NCI-H526 (cell line): ENCODE results near the gene HSPB9.

Experiments used
- DNase-seq, 2 experiments: peaks; one replicate each; lab custom pipeline; 2025; lab: John Stamatoyannopoulos, UW

The HSPB9 gene

GRCh38 chr17:42101513-42102292, 20.9 kb upstream of the HSPB9 start:
- DNase-seq, result peak; percentile 8 to 61

GRCh38 chr17:42103221-42103954, 19.2 kb upstream of the HSPB9 start:
- peak in 1 of 2 experiments; percentile 37 for DNase-seq

- no peak for DNase-seq
Measured at GRCh38 chr17:42104264-42104663, 18.3 kb upstream of the HSPB9 start.

- no peak for DNase-seq
Measured at GRCh38 chr17:42106009-42106408, 16.6 kb upstream of the HSPB9 start.

- DNase-seq, result no peak
Measured at GRCh38 chr17:42107124-42107523, 15.5 kb upstream of the HSPB9 start.

DNA sequence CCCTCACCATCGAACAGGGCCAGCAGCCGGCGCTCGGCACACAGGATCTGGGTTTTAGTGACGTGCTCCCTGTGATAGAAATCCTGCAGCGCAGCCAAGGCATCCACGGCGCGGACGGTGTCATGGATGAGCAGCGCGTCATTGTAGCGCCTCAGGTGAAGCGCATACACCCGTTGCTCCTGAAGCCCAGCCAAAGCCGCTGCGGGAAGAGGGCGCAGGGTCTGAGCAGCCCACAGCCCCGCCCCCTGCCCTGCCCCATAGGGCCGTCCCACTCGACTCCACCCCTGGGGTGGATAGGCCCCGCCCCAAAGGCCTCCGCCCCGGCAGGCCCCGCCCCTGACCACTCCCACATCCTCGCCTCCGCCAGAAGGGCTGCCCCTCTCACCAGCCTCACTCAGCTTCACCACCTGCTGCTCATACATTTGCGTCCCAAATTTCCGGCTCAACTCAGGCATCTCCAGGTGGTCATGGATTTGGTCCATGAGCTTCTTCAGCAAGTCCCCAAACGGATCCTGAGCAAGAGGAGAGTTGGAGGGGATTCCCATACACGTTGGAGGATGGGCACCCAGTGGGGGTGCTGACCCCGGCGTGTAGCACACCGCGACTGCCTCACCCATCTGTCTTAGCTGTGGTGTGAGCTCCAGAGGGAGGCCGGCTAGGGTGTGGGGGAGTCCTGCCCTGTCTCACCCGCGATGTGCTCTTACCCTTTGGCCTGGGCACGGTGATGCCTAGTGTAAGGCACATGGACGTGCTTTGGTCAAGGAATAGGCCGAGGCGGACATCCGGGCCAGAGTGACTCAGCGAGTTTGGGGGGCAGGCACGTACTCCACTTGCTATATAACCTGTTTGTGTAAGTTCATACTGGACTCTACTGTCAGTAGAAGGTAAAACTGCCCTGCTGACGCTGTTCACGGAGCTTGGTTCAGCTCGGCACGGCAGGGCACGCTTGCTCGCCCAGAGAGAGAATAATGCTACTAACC, 14.7 kb upstream of the HSPB9 start:
- DNase-seq, result peak; percentile 87 to 98

DNA sequence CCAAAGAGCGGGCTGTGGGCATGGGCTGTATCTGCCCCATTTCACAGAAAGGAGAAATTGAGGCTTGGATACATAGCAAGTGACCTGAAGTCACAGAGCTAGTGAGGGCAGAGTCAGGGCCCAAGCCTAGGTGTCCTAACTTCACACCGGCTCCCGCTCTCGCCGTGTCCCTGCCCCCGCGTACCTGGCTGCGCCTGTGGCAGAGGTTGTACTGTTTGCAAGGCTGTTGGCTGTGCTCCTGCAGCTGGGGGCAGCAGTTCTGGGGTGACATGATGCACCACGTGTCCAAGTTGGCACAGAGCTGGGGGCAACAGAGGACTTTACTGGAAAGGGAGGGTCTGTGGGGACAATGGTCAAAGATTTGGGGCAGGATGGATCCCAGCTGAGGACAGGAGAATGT, 13.5 kb upstream of the HSPB9 start:
- DNase-seq, result no peak

DNA sequence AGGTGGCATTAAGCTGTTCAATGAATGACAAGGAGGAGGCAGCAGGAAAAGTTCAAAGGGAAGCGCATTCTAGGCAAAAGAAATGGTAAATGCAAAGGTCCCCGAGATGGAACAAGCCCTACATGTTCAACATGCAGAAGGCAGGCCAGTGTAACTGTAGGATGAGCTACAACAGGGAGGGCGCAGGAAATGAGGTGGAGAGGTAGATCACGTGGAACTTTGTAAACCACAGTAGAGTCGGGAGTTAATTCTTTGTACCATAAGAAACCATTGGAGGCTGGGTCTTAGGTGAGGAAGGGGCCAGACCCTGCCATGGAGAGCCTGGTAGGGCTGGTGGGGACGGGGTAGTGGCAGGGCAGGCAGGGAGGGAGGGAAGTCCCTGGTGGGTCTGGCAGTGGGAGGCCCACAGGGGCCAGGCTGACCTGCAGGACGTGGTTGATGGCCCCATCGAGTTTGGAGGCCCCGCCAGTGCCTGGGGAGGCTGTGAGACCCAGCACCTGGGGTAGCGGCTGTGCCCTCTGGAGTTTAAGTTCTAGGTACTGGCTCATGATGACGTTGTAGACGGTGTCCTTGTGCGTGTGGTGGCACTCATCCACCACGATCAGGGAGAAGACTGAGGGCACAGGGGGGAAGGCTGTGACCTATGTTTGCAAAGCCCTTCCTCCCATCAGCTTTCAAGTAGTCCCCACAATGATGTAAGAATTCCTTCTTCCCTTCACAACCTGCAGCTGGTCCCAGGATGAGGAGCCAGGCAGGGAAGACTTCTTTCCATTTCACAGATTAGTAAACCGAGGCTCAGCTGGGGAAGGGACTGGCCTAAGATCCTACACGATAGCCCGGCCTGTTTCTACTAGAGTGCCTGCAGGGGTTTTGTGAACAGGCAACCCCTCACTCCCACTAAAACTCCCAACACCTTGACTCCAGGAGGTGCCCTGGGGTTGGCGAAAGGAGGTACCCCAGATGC, 12.0 kb upstream of the HSPB9 start:
- no peak for DNase-seq

GRCh38 chr17:42111265-42111636, 11.4 kb upstream of the HSPB9 start:
- no peak for DNase-seq

DNA sequence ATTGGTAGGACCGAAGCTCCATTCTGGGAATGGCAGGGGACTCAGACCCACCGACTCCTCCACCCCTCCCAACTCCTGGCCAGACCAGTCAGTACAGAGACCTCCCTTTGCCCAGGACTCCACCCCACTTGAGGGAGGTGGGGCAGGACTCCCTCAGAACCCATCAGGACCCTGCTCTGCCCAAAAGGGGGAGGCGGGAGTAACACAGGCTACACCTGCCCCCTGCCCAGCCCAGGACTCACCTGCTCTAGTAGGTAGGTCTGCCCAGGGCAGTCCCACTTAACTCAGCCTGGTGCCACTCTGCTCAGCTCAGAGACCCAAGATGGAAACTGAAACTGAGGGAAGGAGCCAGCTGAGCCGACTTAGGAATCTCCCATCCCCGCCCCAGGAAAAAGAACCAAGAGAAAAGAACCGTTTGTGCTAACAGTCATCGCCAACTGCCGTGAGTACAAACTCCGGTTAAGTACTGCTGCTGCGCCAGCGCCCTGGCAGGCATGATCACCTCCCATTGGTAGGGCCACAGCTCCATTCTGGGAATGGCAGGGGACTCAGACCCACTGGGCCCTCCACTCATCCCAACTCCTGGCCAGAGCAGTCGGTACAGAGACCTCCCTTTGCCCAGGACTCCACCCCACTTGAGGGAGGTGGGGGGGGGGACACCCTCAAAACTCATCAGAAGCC, 10.6 kb upstream of the HSPB9 start:
- peak in 1 of 2 experiments; percentile 52 for DNase-seq

DNA sequence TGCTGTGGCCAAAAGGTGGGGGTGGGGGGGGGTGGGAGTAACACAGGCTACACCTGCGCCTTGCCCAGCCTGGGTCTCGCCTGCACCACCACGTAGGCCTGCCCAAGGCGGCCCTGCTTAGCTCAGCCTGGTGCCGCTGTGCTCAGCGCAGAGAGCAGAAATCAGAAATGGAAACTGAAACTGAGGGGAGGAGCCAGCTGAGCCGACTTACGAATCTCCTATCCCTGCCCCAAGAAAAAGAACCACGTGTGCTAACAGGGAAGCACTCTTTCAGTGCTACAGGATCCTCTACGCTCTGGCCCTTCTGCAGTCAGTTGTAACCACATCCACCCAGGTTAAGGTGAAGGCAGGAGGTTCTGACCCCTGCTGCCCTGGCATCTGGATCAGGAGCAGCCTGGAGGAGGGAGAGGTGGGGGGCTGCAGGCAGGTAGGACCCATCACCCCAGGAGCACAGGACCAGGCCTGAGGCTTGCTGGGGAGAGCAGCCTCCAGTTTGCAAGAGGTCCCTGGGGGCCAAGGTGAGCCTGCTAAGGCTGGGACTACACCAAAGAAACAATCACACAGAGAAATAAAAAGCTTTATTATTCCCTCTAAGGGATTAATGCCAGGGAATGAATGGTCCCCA, 9.9 kb upstream of the HSPB9 start, which contains the start of gene DHX58:
Gene DHX58, minus strand, starts transcription at position 163 of the 625 bp plus-strand sequence. CDS start 822 bp downstream, outside the sequence.
- DNase-seq, result peak; percentile 24 to 70

DNA sequence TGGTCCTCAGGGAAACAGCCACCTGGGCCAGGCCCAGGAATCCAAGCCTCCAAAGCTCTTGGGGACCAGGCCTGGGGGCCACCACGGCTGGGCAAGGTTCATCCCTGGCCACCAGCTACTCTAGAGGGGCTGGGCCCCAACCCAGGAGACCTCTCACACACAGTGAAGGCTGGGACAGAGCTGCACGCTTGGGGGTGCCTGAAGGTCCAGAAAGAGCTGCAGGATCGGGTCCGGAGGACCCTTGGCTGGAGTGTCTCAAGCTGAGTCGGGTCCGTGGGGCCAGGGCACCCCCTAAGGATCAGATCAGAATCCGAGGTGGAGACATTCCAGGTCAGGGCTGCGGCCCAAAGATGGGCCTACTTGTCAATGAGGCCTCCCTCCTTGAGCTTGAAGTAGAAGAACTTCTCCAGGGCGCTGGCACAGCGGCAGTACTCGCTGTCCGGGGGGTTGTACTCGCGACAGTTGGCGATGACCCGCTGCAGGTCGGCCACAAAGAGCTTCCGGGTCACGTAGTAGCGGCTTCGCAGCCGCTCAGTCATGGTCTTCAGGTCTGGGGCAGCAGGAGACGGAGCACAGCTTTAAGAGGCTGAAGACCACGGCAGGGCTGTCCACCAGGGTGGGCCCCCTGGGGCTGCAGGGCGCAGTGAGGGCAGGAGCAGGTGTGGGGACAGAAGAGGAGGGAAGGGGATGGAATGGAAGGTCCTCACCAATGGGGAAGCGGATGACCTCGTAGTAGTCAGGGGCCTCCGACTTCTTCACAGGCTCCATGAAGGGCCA, 9.1 kb upstream of the HSPB9 start:
- no peak for DNase-seq

- DNase-seq, result no peak
Measured at GRCh38 chr17:42114118-42114517, 8.5 kb upstream of the HSPB9 start.

GRCh38 chr17:42116705-42117396, 5.8 kb upstream of the HSPB9 start:
- peak; percentile 70 to 89 for DNase-seq

GRCh38 chr17:42117397-42118125, 5.0 kb upstream of the HSPB9 start:
- DNase-seq, result no peak

DNA sequence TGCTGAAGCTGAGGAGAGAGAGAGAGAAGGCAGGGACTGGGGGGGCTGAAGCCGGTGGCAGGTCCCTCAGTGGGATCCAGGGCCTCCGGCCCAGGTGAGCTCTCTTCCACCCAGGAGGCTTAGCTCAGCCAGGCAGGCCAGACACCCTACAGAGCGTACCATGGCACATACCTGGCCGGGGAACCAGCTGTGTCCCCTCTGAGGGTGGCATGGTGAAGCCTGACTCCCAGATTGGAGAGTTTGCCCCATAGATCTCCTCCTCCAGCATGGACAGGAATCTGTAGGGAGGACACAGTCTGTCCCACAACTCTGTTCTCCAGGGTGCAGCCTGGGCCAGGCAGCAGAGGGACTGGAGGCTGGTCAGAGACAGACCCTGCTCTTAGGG, 4.5 kb upstream of the HSPB9 start:
- no peak for DNase-seq

- peak; percentile 42 to 54 for DNase-seq
Measured at GRCh38 chr17:42118545-42118944, 4.1 kb upstream of the HSPB9 start.

GRCh38 chr17:42119301-42119700, 3.3 kb upstream of the HSPB9 start:
- no peak for DNase-seq
